GM23338 (cell line): ENCODE measurements around the gene FAM156B.

ENCODE experiments used
- CREB1 ChIP-seq: fragments of 250-450 bp; sonication (Bioruptor Pico); IDR thresholded peaks from 2 replicates; pipeline ENCODE4 v1.5.0; 2020; ENCODE audit warnings: low read depth, mild to moderate bottlenecking, moderate library complexity
- EZH2 ChIP-seq: fragments of 200-600 bp; sonication (generic); IDR thresholded peaks from one replicate; pipeline ENCODE4 v1.8.0; 2017; ENCODE audit warnings: antibody characterized with exemption, mild to moderate bottlenecking, low read depth; ENCODE audit not compliant: unreplicated experiment
- EZH2phosphoT487 ChIP-seq: fragments of 200-600 bp; sonication (generic); IDR thresholded peaks from one replicate; pipeline ENCODE4 v1.8.1; 2018; ENCODE audit warnings: antibody characterized with exemption; ENCODE audit not compliant: unreplicated experiment
- POLR2AphosphoS5 ChIP-seq: IDR thresholded peaks from 2 replicates; pipeline ENCODE4 v1.6.1; 2016; ENCODE audit warnings: antibody characterized with exemption, low read depth
- ZNF331 ChIP-seq: fragments of 250-450 bp; sonication (Bioruptor Pico); IDR thresholded peaks from 2 replicates; pipeline ENCODE4 v1.5.0; 2020; ENCODE audit warnings: low read depth, mild to moderate bottlenecking, moderate library complexity
- TF ChIP-seq, protein P1 (sequence below), 2 experiments: fragments of 200-600 bp in 1 of 2; sonication (generic) in 1 of 2; conservative IDR thresholded peaks; 2 replicates each; pipeline versions ENCODE4 v1.5.1 to v1.6.1; 2016 to 2017; ENCODE audit warnings: antibody characterized with exemption in 2 of 2, low read depth in 2 of 2, mild to moderate bottlenecking in 2 of 2, moderate library complexity in 1 of 2
- TF ChIP-seq, protein P2 (sequence below): IDR thresholded peaks from one replicate; pipeline ENCODE4 v1.6.1; 2018; ENCODE audit warnings: antibody characterized with exemption; ENCODE audit not compliant: unreplicated experiment
- TF ChIP-seq, protein P3 (sequence below): fragments of 250-450 bp; sonication (Bioruptor Pico); IDR thresholded peaks from 2 replicates; pipeline ENCODE4 v1.5.0; 2020; ENCODE audit warnings: mild to moderate bottlenecking, moderate library complexity
- TF ChIP-seq, protein P4 (sequence below): IDR thresholded peaks from 2 replicates; pipeline ENCODE4 v1.6.1; 2016; ENCODE audit warnings: antibody characterized with exemption

DNA sequence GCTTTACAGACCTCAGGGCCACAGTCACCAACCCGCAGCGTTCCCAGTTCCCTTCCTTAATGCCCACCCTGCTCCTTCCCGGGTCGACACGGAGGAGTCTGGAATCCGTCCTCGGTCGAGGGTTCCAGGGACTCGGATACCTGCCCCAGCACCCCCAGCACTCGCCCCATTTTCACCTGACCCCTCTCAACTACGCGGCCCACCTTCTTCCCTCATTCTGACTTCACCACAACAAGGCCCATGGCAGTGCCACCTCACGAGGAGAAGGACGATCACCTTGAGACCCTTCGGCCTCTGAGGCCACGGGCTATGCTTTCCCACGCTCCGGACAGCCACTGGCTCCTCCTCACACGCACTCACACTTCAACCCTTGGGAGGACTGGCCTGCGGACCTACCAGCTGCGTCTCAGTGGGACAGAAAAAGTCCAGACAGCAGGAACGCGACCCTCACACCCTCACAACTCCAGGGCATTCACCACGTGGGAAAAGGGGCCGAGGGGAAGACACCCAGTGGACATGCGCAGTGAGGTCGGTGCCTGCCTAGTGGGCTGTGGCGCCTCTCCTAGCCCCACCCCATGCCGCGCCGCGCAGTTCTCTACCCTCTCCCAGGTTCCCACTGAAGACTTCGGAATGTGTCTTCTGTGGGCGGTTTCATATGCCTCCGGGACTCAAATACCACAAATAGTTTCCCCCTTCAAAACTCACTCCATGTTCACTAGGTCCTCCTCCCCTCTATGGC, 29.4 kb upstream of the FAM156B start, which contains the start of gene XAGE3:
- no peak for TF ChIP-seq EZH2
- no peak for TF ChIP-seq ZNF331 (CRISPR knock-in tag)
- no peak for TF ChIP-seq EZH2phosphoT487
- TF ChIP-seq, protein P1, sequence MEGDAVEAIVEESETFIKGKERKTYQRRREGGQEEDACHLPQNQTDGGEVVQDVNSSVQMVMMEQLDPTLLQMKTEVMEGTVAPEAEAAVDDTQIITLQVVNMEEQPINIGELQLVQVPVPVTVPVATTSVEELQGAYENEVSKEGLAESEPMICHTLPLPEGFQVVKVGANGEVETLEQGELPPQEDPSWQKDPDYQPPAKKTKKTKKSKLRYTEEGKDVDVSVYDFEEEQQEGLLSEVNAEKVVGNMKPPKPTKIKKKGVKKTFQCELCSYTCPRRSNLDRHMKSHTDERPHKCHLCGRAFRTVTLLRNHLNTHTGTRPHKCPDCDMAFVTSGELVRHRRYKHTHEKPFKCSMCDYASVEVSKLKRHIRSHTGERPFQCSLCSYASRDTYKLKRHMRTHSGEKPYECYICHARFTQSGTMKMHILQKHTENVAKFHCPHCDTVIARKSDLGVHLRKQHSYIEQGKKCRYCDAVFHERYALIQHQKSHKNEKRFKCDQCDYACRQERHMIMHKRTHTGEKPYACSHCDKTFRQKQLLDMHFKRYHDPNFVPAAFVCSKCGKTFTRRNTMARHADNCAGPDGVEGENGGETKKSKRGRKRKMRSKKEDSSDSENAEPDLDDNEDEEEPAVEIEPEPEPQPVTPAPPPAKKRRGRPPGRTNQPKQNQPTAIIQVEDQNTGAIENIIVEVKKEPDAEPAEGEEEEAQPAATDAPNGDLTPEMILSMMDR (conservative IDR thresholded peaks at IDR 0.05; ENCODE audit: low read depth in 2 of 2): no peak
- no peak for TF ChIP-seq POLR2AphosphoS5
- TF ChIP-seq, protein P2, sequence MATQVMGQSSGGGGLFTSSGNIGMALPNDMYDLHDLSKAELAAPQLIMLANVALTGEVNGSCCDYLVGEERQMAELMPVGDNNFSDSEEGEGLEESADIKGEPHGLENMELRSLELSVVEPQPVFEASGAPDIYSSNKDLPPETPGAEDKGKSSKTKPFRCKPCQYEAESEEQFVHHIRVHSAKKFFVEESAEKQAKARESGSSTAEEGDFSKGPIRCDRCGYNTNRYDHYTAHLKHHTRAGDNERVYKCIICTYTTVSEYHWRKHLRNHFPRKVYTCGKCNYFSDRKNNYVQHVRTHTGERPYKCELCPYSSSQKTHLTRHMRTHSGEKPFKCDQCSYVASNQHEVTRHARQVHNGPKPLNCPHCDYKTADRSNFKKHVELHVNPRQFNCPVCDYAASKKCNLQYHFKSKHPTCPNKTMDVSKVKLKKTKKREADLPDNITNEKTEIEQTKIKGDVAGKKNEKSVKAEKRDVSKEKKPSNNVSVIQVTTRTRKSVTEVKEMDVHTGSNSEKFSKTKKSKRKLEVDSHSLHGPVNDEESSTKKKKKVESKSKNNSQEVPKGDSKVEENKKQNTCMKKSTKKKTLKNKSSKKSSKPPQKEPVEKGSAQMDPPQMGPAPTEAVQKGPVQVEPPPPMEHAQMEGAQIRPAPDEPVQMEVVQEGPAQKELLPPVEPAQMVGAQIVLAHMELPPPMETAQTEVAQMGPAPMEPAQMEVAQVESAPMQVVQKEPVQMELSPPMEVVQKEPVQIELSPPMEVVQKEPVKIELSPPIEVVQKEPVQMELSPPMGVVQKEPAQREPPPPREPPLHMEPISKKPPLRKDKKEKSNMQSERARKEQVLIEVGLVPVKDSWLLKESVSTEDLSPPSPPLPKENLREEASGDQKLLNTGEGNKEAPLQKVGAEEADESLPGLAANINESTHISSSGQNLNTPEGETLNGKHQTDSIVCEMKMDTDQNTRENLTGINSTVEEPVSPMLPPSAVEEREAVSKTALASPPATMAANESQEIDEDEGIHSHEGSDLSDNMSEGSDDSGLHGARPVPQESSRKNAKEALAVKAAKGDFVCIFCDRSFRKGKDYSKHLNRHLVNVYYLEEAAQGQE: no peak
- TF ChIP-seq, protein P3, sequence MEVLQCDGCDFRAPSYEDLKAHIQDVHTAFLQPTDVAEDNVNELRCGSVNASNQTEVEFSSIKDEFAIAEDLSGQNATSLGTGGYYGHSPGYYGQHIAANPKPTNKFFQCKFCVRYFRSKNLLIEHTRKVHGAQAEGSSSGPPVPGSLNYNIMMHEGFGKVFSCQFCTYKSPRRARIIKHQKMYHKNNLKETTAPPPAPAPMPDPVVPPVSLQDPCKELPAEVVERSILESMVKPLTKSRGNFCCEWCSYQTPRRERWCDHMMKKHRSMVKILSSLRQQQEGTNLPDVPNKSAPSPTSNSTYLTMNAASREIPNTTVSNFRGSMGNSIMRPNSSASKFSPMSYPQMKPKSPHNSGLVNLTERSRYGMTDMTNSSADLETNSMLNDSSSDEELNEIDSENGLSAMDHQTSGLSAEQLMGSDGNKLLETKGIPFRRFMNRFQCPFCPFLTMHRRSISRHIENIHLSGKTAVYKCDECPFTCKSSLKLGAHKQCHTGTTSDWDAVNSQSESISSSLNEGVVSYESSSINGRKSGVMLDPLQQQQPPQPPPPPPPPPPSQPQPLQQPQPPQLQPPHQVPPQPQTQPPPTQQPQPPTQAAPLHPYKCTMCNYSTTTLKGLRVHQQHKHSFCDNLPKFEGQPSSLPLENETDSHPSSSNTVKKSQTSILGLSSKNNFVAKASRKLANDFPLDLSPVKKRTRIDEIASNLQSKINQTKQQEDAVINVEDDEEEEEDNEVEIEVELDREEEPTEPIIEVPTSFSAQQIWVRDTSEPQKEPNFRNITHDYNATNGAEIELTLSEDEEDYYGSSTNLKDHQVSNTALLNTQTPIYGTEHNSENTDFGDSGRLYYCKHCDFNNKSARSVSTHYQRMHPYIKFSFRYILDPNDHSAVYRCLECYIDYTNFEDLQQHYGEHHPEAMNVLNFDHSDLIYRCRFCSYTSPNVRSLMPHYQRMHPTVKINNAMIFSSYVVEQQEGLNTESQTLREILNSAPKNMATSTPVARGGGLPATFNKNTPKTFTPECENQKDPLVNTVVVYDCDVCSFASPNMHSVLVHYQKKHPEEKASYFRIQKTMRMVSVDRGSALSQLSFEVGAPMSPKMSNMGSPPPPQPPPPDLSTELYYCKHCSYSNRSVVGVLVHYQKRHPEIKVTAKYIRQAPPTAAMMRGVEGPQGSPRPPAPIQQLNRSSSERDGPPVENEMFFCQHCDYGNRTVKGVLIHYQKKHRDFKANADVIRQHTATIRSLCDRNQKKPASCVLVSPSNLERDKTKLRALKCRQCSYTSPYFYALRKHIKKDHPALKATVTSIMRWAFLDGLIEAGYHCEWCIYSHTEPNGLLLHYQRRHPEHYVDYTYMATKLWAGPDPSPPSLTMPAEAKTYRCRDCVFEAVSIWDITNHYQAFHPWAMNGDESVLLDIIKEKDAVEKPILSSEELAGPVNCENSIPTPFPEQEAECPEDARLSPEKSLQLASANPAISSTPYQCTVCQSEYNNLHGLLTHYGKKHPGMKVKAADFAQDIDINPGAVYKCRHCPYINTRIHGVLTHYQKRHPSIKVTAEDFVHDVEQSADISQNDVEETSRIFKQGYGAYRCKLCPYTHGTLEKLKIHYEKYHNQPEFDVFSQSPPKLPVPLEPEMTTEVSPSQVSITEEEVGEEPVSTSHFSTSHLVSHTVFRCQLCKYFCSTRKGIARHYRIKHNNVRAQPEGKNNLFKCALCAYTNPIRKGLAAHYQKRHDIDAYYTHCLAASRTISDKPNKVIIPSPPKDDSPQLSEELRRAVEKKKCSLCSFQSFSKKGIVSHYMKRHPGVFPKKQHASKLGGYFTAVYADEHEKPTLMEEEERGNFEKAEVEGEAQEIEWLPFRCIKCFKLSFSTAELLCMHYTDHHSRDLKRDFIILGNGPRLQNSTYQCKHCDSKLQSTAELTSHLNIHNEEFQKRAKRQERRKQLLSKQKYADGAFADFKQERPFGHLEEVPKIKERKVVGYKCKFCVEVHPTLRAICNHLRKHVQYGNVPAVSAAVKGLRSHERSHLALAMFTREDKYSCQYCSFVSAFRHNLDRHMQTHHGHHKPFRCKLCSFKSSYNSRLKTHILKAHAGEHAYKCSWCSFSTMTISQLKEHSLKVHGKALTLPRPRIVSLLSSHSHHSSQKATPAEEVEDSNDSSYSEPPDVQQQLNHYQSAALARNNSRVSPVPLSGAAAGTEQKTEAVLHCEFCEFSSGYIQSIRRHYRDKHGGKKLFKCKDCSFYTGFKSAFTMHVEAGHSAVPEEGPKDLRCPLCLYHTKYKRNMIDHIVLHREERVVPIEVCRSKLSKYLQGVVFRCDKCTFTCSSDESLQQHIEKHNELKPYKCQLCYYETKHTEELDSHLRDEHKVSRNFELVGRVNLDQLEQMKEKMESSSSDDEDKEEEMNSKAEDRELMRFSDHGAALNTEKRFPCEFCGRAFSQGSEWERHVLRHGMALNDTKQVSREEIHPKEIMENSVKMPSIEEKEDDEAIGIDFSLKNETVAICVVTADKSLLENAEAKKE (CRISPR knock-in tag): no peak
- TF ChIP-seq CREB1: no peak
- TF ChIP-seq, protein P4, sequence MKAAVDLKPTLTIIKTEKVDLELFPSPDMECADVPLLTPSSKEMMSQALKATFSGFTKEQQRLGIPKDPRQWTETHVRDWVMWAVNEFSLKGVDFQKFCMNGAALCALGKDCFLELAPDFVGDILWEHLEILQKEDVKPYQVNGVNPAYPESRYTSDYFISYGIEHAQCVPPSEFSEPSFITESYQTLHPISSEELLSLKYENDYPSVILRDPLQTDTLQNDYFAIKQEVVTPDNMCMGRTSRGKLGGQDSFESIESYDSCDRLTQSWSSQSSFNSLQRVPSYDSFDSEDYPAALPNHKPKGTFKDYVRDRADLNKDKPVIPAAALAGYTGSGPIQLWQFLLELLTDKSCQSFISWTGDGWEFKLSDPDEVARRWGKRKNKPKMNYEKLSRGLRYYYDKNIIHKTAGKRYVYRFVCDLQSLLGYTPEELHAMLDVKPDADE: no peak
